ENCODE measurements around the gene IL17RE. TPM values are rescaled to one million over a fixed set of nuclear protein-coding genes. Genes with fewer than 3 reads are reported as not detected.
"Not testable (repeated sequence)": the region's sequence is repeated elsewhere in the genome, so short reads cannot be mapped to it uniquely, and the experiment has no call there.

The IL17RE gene
- total RNA-seq, 4 donors from 2014 or later = 0.99 to 1.7 (median 1.2) TPM

DNA sequence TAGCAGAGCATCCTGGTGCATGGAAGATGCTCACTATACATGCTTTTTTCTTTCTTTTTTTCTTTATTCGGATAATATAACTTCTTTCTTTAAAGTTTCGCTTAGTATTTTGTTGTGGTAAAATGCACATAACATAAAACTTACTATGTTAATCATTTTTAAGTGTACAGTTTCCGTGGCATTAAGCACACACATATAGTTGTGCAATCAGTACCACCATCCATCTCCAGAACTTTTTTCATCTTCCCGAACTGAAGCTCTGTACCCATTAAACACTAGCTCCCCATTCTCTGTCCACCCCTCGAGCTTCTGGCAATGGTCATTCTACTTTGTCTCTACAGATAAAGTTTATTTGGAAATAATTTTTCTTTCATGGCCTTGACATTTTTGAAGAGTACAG lies 13.2 kb upstream of the IL17RE start:
- H3K27me3 ChIP-seq = no peaks in the 10 kb centered on the region
- H3K4me1 ChIP-seq = peaks cover 12 to 29% (median 21%) of the 10 kb centered on the region in 4 donors
- intact Hi-C loops (cut with DNase I) = no loop called here
- H3K9me3 ChIP-seq = no peaks in the 10 kb centered on the region
- H3K36me3 ChIP-seq = peaks cover 11 to 19% (median 17%) of the 10 kb centered on the region in 4 donors
- no peak overlapping the region for H3K4me3 ChIP-seq
- H3K27ac ChIP-seq (replicated peaks in 1 of 4) = peak overlapping the region in 3 of 4 donors; percentile 89 to 97 (median 95)
- 77% methylated on average over 5 of the region's 5 CpGs for WGBS
- TF ChIP-seq POLR2AphosphoS5 (IDR thresholded peaks at IDR 0.05) (no peak), POLR2A (IDR thresholded peaks at IDR 0.05; ENCODE audit: low read depth) (no peak), CTCF (IDR thresholded peaks at IDR 0.05) (no peak), EP300 (IDR thresholded peaks at IDR 0.05) (no peak)
- no peak for DNase-seq (ENCODE audit: extremely low spot score)

GRCh38 chr3:9890249-9891071 lies 12.2 kb upstream of the IL17RE start, which contains the start of gene JAGN1:
Gene JAGN1 (plus strand): TSS chr3:9890610. CDS start chr3:9890723, 113 bp downstream.
- TF ChIP-seq CTCF (IDR thresholded peaks at IDR 0.05) (peak in 1 of 3 experiments; percentile 12), EP300 (IDR thresholded peaks at IDR 0.05) (no peak), POLR2AphosphoS5 (IDR thresholded peaks at IDR 0.05) (peak; percentile 87 to 98), POLR2A (IDR thresholded peaks at IDR 0.05; ENCODE audit: low read depth) (peak; percentile 92)
- H3K9me3 ChIP-seq = no peaks in the 10 kb centered on the region
- intact Hi-C loops (cut with DNase I) = no loop called here
- H3K4me1 ChIP-seq = peaks cover 12 to 29% (median 21%) of the 10 kb centered on the region in 4 donors
- peak within 1 kb of the TSS; percentile 69 to 100 (median 90) for H3K4me3 ChIP-seq
- no peaks in the 10 kb centered on the region for H3K27me3 ChIP-seq
- DNase-seq (ENCODE audit: extremely low spot score) = peak; percentile 99
- under 1% methylated on average over 26 of the region's 62 CpGs for WGBS
- H3K36me3 ChIP-seq = peaks cover 11 to 23% (median 19%) of the 10 kb centered on the region in 4 donors
- H3K27ac ChIP-seq (replicated peaks in 1 of 4) = peak within 1 kb of the TSS; percentile 89 to 97 (median 95)

DNA sequence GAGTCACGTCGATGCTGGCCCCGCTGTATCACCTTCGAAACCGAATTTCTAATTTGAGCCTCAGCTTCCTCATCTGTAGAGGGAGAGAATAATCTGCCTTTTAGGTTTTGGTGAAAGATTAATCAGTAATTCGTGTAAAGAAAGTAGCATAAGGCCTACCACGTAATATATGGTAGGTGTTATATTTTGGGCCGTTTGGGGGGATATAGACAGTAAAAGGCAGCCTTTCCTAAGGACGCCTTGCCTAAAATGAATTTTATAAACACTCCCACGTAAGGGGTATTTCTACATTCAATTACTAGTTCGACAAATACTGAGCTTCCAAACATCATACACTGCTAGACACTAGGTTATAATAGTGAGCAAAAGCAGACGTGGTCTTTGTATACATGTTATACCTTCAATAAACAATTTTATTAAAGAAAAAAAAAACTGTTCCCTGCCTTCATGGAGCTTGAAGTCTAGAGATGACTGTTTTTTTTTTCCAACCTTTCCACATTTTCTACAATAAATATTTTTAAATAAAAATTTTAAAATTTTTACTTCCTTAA lies 11.5 kb upstream of the IL17RE start:
- H3K4me1 ChIP-seq = peaks cover 12 to 29% (median 21%) of the 10 kb centered on the region in 4 donors
- intact Hi-C loops (cut with DNase I) = no loop called here
- DNase-seq (ENCODE audit: extremely low spot score) = no peak
- WGBS = 8% methylated on average over 12 of the region's 12 CpGs
- no peak for TF ChIP-seq CTCF (IDR thresholded peaks at IDR 0.05)
- TF ChIP-seq POLR2A (IDR thresholded peaks at IDR 0.05; ENCODE audit: low read depth) = no peak
- TF ChIP-seq POLR2AphosphoS5 (IDR thresholded peaks at IDR 0.05) = no peak
- no peak for TF ChIP-seq EP300 (IDR thresholded peaks at IDR 0.05)
- no peaks in the 10 kb centered on the region for H3K9me3 ChIP-seq
- H3K27me3 ChIP-seq = no peaks in the 10 kb centered on the region
- peak overlapping the region; percentile 89 to 97 (median 95) for H3K27ac ChIP-seq (replicated peaks in 1 of 4)
- H3K4me3 ChIP-seq = peak overlapping the region; percentile 69 to 100 (median 90)
- peaks cover 11 to 23% (median 19%) of the 10 kb centered on the region in 4 donors for H3K36me3 ChIP-seq

- intact Hi-C loops (cut with DNase I) = no loop called here
- WGBS = 94% methylated on average over 1 of the region's 1 CpG
Measured at GRCh38 chr3:9893739-9894138, 8.9 kb upstream of the IL17RE start.

DNA sequence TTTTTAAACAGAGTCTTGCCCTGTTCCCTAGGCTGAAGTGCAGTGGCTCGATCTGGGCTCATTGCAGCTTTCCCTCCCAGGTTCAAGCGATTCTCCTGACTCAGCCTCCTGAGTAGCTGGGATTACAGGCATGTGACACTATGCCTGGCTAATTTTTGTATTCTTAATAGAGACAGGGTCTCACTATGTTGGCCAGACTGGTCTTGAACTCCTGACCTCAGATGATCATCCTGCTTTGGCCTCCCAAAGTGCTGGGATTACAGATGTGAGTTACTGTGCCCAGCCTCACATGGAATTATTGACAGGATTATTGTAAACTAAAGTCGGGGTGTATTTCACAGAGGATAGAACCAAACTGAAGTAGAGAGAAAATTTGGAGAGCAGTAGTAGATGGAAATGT lies 6.9 kb upstream of the IL17RE start:
- H3K9me3 ChIP-seq; H3K27ac ChIP-seq (replicated peaks in 1 of 4); H3K27me3 ChIP-seq; intact Hi-C loops (cut with DNase I); H3K4me3 ChIP-seq; DNase-seq (ENCODE audit: extremely low spot score): not testable (repeated sequence)
- H3K36me3 ChIP-seq = peaks cover 11 to 23% (median 19%) of the 10 kb centered on the region in 4 donors
- H3K4me1 ChIP-seq = peaks cover 9 to 48% (median 32%) of the 10 kb centered on the region in 4 donors
- WGBS = 92% methylated on average over 3 of the region's 3 CpGs

More at GRCh38 chr3:9893739-9894138, 8.9 kb upstream of the IL17RE start:
- no peaks in the 10 kb centered on the region for H3K27me3 ChIP-seq
- peaks cover 12 to 45% (median 36%) of the 10 kb centered on the region in 4 donors for H3K4me1 ChIP-seq
- no peak overlapping the region for H3K4me3 ChIP-seq
- H3K9me3 ChIP-seq = no peaks in the 10 kb centered on the region
- peak overlapping the region in 2 of 4 donors; percentile 11 to 33 for H3K27ac ChIP-seq (replicated peaks in 1 of 4)
- DNase-seq (ENCODE audit: extremely low spot score) = no peak
- peaks cover 11 to 23% (median 19%) of the 10 kb centered on the region in 4 donors for H3K36me3 ChIP-seq
- no peak for TF ChIP-seq CTCF (IDR thresholded peaks at IDR 0.05)
- no peak for TF ChIP-seq EP300 (IDR thresholded peaks at IDR 0.05)
- no peak for TF ChIP-seq POLR2A (IDR thresholded peaks at IDR 0.05; ENCODE audit: low read depth)
- no peak for TF ChIP-seq POLR2AphosphoS5 (IDR thresholded peaks at IDR 0.05)

GRCh38 chr3:9896755-9897407 lies 5.8 kb upstream of the IL17RE start:
- H3K27ac ChIP-seq (replicated peaks in 1 of 4); DNase-seq (ENCODE audit: extremely low spot score); H3K27me3 ChIP-seq; H3K4me3 ChIP-seq; intact Hi-C loops (cut with DNase I); H3K9me3 ChIP-seq: not testable (repeated sequence)
- Histone ChIP-seq H3K36me3 (peaks cover 11 to 23% (median 19%) of the 10 kb centered on the region in 4 donors), H3K4me1 (peaks cover 2 to 38% (median 24%) of the 10 kb centered on the region in 4 donors)
- WGBS = 85% methylated on average over 10 of the region's 10 CpGs

Measured in esophagus muscularis mucosa (tissue), 4 donors.